Measurements from ENCODE around the gene MYO18B.

- TF ChIP-seq CTCF (IDR thresholded peaks at IDR 0.05; ENCODE audit: low read depth, low read length) (no peak), MYC (IDR thresholded peaks at IDR 0.05; ENCODE audit: low read depth, low read length) (no peak)
Observed at GRCh38 chr22:25895678-25896077, 153.7 kb downstream of the MYO18B start.

Data from NB4 (cell line).